ENCODE measurements around the gene ADAP1. TPM values are rescaled to one million over a fixed set of nuclear protein-coding genes. Genes with fewer than 3 reads are reported as not detected.
A peak's percentile ranks its signal among the peaks of the same experiment; 100 is the strongest.
"Not testable (repeated sequence)": the region's sequence is repeated elsewhere in the genome, so short reads cannot be mapped to it uniquely, and the experiment has no call there.

The ADAP1 gene
- total RNA-seq, 1 donor from 2014 or later = 19.2 TPM

DNA sequence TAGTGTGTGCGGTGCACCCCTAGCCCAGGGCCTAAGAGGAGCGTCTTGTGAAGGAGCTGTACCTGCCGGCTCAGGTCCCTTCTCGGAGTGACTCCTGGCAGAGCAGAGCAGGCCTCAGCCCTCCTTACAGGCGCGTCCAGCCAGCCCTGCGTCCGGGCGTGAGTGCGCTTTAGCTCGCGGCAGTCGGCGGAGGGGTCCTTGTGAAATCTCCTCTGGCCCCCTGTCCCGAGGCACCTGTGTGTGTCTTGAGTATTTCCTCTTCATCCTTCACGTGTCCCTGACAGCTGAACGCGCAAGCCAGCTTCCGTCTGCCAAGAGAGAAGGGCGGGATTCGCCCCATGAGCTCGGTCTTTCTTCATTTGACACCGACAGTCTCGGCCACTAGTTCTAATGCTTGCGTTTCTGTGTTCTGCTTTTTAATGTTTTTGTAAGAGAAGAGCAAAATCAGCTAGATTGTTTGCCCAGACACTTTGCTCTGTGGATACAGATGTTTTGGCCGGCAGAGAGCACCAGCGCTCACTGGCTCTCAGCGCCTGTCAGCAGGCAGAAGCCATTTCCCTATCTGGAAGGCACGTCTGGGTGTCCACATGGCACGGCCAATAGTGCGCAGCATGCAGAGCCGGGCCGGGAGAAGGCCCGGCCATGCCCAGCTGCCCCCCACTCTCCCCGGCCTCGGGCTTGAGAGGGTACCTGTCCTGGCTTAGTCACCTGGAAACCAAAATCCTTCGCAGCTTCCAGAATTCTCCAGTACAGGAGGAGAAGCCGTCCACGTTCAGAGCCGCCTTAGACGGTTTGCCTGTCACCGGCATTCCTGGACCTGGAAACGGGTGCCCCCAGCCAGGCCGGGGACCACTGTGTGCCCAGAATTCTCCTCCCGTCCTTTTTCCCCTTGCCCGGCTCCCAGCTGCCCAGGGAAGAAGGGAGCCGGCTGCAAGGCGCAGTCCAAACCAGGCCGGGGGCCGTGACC lies 71.1 kb downstream of the ADAP1 start:
- no peak for DNase-seq (ENCODE audit: low spot score)

DNA sequence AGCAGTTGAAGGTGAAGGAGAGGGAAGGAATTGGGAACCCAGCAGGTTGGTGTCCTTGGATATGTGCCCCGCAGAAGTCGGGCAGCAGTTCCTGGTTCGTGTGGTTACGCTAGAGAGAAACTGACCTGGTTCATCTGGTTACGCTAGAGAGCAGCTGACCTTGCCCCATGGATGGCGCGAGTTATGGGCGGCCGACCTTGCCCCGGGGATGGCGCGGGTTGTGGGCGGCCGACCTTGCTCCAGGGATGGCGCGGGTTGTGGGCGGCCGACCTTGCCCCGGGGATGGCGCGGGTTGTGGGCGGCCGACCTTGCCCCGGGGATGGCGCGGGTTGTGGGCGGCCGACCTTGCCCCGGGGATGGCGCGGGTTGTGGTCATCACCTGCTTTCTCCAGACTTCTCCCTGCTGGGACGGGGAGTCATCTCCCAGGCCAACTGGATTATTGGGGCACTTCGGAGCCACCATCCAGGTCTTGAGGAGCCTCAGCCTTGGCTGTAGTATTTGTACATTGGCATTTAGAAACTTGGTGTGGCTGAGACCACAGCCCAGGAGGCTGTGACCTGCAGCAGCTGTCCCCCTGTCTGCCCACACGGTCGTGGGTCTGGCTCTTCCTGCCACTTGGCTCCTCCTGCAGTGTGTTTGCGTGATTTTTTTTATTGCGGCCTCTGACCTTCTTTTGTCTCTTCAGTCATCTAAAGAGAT lies 72.0 kb downstream of the ADAP1 start:
- DNase-seq (ENCODE audit: low spot score) = no peak

DNA sequence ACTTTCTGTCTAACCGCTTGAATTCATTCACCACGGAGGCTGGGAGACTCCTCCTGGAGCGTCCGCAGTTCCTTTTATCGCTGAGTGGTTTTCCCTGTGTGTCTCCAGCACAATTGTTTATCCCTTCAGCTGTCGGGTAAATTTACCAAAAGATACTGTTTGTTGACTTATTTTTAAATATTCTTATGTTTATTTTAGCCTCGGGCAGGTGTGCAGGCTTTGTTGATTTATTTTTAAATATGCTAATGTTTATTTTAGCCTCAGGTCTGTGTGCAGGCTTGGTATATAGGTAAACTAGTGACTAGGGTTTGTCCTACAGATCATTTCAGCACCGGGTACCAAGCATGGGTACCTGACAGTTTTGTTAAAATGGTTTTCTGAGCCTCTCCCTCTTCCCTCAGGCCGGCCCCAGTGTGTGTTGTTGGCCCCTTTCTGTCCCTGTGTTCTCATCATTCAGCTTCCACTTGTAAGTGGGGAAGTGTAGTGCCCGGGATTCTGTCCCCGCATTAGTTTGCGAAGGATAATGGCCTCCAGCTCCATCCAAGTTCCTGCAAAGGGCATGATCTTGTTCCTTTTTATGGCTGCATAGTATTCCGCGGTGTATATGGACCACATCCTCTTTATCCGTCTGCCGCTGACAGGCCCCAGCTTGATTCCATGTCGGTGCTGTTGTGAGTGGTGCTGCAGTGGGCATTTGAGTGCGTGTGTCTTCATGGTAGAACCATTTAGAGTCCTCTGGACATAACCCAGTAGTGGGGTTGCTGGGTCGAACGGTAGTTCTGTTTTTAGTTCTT lies 72.8 kb downstream of the ADAP1 start:
- no peak for DNase-seq (ENCODE audit: low spot score)

DNA sequence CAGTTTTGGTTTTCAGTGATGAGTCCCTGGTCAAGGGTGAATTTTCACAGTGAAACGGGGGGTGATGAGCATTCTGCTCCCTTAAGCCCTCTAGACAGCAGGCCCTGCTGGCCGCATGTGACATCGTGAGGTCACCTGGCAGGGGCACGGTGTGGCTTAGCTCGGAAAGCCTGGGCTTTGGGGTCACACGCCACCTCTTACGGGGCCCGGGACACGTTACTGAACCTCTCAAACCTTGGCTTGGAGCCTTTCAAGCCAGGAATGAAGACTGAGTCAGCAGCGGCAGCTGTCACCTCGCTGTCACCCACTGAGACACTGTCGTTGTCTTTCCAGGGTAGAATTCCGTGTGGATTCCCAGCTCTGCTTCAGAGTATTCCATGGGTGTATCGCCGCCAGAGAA lies 74.0 kb downstream of the ADAP1 start:
- DNase-seq (ENCODE audit: low spot score) = no peak

DNA sequence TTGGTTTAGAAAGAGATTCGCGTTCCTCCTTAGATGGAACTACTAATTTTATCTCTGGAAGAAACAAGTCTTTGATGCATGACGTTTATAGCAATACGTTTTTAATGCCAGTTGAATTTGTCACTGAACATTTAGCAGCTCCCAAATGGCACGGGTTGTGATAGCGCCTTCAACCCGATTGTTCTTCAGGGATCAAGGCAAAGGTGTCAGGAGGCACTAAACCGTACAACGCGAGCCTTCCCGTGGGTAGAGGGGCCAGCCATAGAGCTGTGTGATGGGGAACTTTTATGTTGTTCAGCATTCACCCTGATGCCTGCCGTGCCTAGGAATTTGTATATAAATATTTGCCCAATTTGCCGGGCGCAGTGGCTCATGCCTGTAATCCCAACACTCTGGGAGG lies 74.8 kb downstream of the ADAP1 start:
- no peak for DNase-seq (ENCODE audit: low spot score)

DNA sequence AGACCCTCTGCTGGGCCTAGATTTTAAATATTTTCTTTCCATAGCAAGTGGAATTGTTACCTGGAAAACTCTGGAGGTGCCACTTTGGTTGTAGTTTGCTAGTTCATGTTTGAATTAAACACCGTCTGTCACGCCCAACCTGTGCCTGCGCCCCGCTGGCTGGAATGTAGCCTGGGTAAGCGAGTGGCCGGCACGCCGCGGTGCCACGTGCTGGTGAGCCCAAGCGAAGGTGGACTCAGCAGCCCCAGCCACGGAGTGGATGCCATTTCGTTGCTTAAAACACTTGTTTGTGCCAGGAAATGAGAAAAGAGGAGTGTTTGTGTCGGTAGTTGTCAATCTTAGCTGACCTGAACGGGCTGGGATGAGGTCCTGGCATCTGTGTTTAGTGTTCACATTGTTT lies 75.4 kb downstream of the ADAP1 start:
- no peak for DNase-seq (ENCODE audit: low spot score)

DNA sequence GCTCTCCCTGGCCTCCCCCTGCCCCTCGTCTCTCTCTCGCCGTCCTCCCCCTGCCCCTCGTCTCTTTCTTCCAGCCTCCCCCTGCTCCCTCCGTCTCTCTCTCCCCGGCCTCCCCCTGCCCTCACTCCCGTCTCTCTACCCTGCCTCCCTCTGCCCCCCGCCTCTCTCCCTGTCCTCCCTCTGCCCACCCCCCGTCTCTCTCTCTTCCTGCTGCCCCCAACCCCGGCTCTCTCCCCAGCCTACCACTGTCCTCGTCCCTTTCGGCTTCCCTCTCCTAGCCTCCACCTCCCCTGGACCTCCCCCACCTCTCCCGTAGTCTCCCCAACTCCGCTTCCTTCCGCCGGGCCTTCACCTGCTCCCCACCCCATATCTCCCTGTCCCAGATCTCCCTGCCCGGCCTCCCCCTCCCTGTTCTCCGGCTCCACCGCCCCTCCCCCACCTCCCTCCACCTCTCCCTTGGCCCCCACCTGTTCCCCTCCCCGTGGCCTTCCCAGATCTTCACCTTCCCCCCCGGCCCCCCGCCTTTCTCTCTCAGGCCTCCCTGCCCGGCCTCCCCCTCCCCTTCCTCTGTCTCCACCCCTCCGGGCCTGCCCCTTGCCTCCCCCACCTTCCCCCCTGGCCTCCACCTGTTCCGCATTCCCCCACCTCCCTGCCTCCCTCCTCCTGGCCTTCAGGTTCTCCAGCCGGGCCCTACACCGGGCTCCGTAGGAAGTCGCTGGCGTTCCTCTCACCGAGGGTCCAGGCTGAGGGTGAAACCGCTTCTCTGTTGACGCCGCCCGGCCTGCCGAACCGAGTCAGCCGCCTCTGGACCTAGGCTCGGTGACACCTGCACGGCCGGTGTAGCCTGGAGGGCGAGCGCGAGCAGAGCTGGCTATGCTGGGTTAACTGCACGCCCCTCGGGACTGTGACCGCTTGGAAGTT lies 76.9 kb downstream of the ADAP1 start:
- DNase-seq (ENCODE audit: low spot score) = no peak

DNA sequence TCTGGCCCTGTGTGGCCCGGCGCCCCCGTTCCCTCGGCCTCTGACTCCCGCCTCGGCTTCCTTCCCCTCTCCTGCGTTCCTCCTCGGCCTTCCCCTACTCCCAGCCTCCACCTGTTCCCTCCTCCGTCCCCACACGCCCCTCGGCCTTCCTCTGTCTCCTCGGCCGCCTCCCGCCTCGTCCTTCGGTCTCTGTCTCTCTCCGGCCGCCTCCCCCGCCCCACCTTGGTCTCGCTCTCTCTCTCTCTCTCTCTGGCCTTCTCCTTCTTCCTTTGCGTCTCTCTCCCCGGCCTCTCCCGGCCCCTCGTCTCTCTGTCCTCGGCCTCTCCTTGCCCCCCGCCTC lies 77.5 kb downstream of the ADAP1 start:
- DNase-seq (ENCODE audit: low spot score) = no peak

DNA sequence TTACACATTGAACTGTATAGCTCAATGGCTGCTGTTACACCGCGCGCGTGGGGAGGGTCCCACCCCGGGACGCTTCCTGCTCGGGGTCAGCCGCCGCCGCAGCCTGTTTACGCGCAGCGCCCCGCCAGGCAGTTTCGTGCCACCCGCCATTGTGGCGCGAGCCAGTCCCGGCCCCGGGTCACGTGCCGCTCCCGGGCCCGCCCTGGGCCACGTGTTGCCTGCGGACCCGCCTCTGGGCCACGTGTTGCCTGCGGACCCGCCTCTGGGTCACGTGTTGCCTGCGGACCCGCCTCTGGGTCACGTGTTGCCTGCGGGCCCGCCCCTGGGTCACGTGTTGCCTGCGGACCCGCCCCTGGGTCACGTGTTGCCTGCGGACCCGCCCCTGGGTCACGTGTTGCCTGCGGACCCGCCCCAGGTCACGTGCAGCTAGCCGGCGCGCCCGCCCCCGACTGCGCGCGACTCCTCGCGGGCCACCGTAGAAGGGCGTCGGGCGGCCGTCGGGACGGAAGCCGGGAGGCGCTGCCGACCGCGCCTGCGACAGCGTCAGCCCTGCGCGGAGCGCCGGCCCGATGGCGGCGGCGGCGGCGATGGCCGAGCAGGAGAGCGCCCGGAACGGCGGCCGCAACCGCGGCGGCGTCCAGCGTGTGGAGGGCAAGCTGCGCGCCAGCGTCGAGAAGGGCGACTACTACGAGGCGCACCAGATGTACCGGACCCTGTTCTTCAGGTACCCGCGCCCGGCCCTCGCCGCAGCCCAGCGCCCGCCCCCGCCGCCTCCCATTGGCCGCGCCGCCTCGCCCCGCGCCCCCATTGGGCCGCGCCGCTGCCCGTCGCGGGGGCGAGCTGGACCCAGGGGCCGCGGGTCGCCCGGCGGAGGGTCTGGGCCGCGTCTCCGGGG lies 78.2 kb downstream of the ADAP1 start, which contains the start of gene GET4:
Gene GET4, plus strand, starts transcription at position 478 of the 895 bp plus-strand sequence. Its CDS starts 92 bp downstream, at position 570.
- peak; percentile 99 for DNase-seq (ENCODE audit: low spot score)

DNA sequence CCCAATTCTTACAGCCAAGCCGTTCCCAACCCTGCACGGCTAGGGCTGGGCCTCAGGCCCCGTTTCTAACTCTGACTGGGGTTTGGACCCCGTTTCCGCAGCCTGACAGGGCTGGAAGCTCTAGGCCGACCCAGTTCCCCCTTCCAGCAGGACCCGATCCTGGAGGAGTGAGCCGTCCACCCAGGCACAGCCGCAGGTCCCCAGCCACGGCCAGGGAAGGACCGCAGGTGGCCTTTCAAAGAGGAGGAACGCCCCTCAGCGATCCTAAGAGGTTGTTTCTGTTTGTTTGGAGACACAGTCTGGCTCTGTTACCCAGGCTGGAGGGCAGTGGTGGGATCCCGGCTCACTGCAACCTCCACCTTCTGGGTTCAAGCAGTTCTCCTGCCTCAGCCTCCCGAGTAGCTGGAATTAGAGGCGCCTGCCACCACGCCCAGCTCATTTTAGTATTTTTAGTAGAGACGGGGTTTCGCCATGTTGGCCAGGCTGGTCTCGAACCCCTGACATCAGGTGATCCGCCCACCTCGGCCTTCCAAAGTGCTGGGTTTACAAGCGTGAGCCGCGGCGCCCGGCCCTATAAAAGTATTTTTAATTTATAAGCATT lies 78.9 kb downstream of the ADAP1 start:
- DNase-seq (ENCODE audit: low spot score) = no peak

DNA sequence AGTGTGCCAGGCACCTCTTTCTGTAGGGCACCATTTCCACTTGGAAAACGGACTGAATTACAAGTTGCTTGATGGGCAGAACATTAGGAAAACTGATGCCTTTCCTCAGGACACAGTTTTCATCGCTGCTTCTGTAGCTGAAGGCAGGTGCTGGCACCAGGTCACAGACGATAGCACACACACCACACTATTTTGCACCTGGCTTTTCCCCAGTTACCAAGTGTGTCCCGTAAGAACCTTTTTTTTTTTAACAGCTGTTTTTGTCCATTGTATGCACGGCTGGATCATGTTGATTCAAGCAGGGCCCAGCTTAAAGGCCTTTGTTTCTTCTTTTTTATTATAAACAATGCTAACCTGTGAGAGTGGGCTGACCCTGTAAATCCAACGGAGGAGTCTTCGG lies 79.4 kb downstream of the ADAP1 start:
- DNase-seq (ENCODE audit: low spot score) = no peak

DNA sequence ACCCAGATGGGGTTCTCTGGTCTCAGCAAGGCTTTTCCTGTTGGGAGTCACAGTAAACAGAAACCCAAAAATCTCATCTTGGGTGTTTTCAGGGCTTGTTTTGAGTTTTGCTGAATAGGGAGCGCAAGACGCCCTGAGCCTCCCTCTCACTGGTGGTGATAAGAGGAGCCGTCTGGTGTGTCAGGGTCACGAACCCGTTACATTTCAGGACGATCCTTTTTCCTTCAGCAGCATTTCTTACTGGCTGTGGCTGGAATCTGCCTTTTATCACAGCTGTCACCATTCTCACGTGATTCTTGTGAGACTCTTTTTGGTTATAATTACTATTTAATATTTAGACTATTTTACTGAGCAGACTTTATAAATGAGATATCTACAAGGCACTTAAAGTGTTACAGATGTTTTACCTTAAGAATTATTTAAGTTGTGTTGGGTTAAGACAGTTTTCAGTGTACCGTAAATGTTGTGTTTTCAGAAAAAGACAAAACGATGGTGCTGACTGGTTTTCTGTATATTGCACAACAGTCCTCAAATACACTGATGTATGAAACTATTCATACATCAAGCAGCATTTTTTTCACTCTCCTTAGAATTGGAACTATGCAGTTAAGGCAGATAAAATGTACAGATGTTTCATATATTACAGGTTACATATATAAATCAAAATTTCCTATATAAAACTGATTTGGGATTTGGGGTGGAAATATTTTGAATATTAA lies 80.3 kb downstream of the ADAP1 start:
- DNase-seq (ENCODE audit: low spot score) = no peak

DNA sequence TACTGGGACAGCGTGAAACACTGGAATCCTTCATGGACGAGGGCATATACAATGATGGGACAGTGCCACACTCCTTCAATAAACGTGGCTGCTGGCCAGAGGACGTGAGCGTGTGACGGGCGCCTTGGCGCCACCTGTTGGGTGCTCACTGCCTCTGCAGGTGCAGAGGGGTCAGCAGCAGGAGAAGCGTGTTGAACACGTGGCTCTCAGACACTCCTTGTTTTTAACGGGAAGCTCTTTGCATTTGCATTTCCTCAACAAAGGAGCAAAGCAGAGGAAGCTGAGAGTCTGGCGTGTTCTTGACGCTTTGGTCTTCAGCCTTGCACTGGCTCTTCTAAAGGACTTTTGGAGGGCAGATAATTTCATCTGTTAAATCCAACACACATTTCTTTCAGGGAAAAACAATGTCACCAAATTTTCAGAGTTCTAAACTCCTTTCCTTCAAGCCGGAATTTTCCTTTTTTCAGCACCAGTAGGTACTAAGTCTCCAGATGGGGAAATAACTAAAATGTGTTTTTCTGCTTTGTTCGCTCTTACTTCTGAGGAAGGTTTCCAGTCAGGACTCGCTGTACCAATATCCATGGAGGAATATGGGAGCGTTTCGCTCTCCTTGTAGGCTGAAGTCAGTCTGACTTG lies 81.0 kb downstream of the ADAP1 start:
- no peak for DNase-seq (ENCODE audit: low spot score)

DNA sequence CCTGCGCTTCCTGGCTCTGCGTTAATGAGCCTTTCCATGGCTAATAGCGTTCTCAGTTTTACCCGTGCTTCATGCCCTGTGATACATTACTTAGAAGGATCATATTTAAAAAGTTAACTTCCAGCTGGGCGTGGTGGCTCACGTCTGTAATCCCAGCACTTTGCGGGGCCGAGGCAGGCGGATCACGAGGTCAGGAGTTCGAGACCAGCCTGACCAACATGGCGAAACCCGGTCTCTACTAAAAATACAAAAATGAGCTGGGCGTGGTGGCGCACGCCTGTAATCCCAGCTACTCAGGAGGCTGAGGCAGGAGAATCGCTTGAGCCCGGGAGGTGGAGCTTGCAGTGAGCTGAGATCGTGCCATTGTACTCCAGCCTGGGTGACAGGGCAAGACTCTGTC lies 81.8 kb downstream of the ADAP1 start:
- DNase-seq (ENCODE audit: low spot score) = not testable (repeated sequence)

DNA sequence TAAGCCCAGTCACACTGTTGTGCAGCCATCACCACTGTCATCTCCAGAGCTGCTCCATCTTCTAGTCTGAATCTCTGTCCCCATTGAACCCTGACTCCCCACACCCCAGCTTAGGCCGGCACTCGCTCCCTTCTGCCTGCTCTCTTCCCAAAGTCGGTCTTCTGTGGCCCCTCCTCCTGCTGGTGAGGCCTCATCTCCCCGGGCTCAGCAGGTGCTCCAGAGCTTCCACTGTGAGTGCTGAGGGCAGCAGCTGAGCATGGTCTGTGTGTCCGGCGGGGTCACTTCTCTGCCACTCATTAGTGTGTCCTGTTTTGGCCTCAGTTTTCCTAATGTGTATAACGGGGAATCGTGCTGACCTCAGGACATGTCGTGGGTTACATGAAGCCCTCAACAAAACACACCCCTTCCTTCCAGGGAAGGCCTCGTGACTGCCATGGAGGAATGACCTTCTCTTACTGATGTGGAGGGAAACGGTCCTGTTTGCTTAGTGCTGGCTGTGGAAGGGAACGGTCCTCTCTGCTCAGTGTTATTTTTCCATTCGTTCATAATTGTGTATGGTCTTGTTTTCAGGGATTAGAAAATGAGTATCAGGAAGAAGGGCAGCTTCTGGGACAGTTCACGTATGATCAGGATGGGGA lies 82.5 kb downstream of the ADAP1 start:
- DNase-seq (ENCODE audit: low spot score) = no peak

DNA sequence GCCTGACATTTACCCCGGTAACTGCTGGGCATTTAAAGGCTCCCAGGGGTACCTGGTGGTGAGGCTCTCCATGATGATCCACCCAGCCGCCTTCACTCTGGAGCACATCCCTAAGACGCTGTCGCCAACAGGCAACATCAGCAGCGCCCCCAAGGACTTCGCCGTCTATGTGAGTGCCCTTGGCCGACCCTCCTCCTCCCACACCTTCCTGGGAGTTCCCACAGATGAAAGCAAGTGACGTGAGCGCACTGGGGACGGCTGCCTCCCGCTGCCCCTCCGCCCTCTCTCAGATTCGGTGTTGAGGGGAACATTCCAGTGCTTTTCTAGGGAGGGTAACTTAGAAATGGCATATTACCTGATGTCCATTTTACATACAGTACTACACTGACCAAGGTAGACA lies 85.1 kb downstream of the ADAP1 start:
- DNase-seq (ENCODE audit: low spot score) = no peak

DNA sequence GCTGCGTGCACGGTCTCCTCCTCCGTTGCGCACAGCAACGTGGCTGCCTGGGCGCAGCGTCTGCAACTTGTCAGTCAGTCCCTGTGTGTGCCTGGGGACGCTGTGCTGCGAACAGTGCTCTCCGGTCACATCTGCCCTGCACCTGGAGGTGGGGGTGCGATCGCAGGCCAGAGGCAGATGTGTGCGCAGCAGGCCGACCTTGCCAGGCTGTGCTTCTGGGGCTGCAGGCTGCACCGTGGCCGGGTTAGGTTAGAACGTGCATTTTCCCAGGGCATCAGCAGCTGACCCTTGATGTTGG lies 86.3 kb downstream of the ADAP1 start:
- DNase-seq (ENCODE audit: low spot score) = no peak

Measured in mesenteric fat pad (tissue), 1 donor.